ENCODE results near the gene SF3B1.
"Not testable (repeated sequence)": the region's sequence is repeated elsewhere in the genome, so short reads cannot be mapped to it uniquely, and the experiment has no call there.

SF3B1 gene

DNA sequence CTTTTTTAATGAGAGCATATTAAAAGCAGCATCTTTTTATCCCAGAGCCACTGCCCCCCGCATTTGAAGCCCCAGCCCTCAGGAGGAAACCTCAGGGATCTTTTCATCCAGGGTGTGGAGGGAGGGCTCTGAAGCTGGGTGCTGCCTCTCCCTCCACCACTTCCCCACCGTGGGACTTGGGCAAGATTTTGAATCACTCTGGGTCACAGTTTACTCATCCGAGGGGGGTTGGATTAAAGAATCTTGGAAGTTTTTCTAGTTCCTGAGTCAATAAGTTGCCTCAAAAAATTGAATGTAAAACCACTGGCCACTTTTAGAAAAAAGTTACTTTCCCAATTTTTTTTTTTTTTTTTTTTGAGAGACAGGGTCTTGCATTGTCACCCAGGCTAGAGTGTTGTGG is 62.2 kb downstream of the SF3B1 start:
- in situ Hi-C loops (cut with HindIII; ENCODE audit: low sequenced_read_pairs) = loop anchor here (10.0 kb wide), 1 partner anchor 448 kb away; the partner anchor contains the start of gene PGAP1
- no peak overlapping the region for H3K4me3 ChIP-seq (ENCODE audit: low read depth, low read length)
- TF ChIP-seq, protein P1, sequence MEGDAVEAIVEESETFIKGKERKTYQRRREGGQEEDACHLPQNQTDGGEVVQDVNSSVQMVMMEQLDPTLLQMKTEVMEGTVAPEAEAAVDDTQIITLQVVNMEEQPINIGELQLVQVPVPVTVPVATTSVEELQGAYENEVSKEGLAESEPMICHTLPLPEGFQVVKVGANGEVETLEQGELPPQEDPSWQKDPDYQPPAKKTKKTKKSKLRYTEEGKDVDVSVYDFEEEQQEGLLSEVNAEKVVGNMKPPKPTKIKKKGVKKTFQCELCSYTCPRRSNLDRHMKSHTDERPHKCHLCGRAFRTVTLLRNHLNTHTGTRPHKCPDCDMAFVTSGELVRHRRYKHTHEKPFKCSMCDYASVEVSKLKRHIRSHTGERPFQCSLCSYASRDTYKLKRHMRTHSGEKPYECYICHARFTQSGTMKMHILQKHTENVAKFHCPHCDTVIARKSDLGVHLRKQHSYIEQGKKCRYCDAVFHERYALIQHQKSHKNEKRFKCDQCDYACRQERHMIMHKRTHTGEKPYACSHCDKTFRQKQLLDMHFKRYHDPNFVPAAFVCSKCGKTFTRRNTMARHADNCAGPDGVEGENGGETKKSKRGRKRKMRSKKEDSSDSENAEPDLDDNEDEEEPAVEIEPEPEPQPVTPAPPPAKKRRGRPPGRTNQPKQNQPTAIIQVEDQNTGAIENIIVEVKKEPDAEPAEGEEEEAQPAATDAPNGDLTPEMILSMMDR (IDR thresholded peaks at IDR 0.05; ENCODE audit: low read depth, low read length, missing control alignments) = no peak
- DNase-seq (ENCODE audit: low read depth) = no peak

DNA sequence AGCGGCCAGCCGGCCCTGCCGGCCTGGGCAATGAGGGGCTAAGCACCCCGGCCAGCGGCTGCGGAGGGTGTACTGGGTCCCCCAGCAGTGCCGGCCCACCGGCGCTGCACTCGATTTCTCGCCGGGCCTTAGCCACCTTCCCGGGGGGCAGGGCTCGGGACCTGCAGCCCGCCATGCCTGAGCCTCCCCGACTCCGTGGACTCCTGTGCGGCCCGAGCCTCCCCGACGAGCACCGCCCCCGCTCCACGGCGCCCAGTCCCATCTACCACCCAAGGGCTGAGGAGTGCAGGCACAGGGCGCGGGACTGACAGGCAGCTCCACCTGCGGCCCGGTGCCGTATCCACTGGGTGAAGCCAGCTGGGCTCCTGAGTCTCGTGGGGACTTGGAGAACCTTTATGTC is 64.2 kb downstream of the SF3B1 start:
- H3K4me3 ChIP-seq (ENCODE audit: low read depth, low read length); DNase-seq (ENCODE audit: low read depth): not testable (repeated sequence)
- in situ Hi-C loops (cut with HindIII; ENCODE audit: low sequenced_read_pairs) = loop anchor here (10.0 kb wide), 1 partner anchor 446 kb away; the partner anchor contains the start of gene PGAP1

DNA sequence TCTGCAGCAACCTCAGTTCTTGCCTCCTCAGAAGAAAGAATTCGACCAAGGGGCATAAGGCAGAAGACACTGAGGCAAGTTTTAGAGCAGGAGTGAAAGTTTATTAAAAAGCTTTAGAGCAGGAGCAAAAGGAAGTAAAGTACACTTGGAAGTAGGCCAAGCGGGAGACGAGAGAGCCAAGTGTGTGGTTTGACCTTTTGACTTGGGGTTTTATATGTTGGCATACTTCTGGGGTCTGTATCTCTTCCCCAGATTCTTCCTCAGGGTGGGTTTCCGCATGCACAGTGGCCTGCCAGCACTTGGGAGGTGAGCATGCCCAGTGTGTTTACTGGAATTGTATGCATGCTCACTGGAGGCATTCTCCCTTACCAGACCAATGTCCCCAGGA is 64.9 kb downstream of the SF3B1 start:
- DNase-seq (ENCODE audit: low read depth) = no peak
- TF ChIP-seq, protein P1 (IDR thresholded peaks at IDR 0.05; ENCODE audit: low read depth, low read length, missing control alignments) = no peak
- no peak overlapping the region for H3K4me3 ChIP-seq (ENCODE audit: low read depth, low read length)
- in situ Hi-C loops (cut with HindIII; ENCODE audit: low sequenced_read_pairs) = loop anchor here (10.0 kb wide), 1 partner anchor 445 kb away; the partner anchor contains the start of gene PGAP1

DNA sequence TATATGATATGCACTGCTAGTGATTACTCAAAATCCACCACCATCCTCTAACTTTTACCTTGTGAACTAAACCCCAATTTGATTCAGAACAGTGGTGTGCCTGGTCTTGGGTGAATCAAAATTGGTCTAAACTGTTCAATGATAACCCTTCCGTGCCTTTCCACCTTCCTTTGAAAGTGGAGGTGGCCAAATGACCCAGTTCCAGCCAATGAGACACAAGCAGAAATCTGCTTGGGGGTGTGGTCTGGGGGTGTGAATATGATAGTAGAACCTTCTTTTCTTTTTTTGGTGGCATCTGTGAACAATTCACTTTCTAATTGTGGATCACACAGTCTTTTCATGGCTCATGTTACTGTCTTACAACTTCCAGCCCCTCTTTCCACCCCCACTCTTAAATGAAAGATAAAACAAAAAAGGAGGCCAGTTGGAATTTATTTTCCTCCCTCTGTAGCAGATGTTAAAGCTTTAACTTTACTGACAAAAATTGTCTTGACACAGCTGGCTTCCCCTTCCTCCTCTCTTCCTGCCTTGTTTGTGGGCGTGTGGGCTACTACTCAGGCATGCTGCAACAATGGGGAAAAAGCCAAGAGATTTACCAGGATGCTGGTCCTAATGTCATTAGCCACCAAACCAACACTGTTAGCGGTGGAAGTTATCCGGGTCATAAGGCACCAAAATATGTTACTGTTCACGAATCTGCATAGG is 65.4 kb downstream of the SF3B1 start:
- in situ Hi-C loops (cut with HindIII; ENCODE audit: low sequenced_read_pairs) = no loop called here
- H3K4me3 ChIP-seq (ENCODE audit: low read depth, low read length) = no peak overlapping the region
- TF ChIP-seq, protein P1 (IDR thresholded peaks at IDR 0.05; ENCODE audit: low read depth, low read length, missing control alignments) = no peak
- no peak for DNase-seq (ENCODE audit: low read depth)

DNA sequence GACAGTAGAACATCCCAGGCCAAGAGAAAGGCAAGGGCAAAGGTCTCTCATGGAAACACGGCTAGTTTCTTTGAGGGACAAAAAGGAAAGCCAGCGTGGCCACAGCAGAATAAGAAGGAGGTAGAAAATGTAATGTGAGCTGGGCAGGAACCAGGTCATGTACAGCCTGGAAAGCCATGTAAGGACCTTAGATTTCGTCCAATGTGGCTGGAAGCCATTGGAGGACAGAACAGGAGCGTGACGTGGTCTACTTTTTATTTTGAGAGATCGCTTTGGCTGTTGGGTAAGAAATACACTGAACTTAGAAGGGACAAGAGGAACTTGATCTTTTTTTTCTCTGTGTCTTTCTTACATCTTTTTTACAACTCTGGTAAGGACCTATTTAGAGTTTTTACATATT is 66.4 kb downstream of the SF3B1 start:
- no peak overlapping the region for H3K4me3 ChIP-seq (ENCODE audit: low read depth, low read length)
- TF ChIP-seq, protein P1 (IDR thresholded peaks at IDR 0.05; ENCODE audit: low read depth, low read length, missing control alignments) = no peak
- in situ Hi-C loops (cut with HindIII; ENCODE audit: low sequenced_read_pairs) = no loop called here
- no peak for DNase-seq (ENCODE audit: low read depth)

DNA sequence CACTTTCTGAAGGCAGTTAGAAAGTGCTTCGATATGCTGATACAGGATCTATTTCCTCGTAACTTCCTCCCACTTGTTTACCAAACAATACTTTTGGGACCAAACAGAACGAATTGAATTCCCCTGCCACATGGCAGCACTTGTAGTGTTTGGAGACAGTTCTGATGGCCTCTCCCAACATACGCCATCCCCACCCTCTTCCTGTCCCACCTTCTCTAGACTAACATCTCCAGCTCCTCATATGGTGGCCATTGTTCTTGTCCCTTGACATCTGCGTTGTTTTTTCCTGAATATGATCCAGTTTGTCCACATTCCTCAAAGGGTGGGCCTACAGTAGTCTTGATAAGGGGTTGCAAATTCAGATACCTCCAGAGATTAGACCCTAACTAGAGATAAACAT is 70.8 kb downstream of the SF3B1 start:
- H3K4me3 ChIP-seq (ENCODE audit: low read depth, low read length) = no peak overlapping the region
- in situ Hi-C loops (cut with HindIII; ENCODE audit: low sequenced_read_pairs) = no loop called here
- TF ChIP-seq, protein P1 (IDR thresholded peaks at IDR 0.05; ENCODE audit: low read depth, low read length, missing control alignments) = no peak
- no peak for DNase-seq (ENCODE audit: low read depth)

DNA sequence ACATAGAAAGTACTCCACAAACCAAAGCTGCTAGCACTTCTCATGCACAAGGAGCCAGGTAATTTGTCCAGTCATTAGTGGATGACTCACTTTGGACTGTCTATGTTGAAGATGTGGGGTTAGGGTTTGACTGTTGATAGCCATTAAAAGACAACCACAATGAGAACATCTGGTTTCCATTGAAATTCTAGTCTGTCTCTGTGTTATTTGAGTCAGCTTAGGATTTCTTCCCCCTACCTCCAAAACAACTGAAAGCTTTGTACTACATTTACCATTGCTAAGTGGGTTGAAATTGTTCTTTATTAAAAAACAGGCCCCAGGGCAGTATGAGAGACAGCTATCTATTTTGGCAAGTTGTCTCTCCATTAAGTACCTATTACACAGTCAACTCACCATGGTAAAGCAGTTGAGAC is 74.1 kb downstream of the SF3B1 start:
- in situ Hi-C loops (cut with HindIII; ENCODE audit: low sequenced_read_pairs) = no loop called here
- H3K4me3 ChIP-seq (ENCODE audit: low read depth, low read length) = no peak overlapping the region
- peak; percentile 60 for DNase-seq (ENCODE audit: low read depth)
- TF ChIP-seq, protein P1 (IDR thresholded peaks at IDR 0.05; ENCODE audit: low read depth, low read length, missing control alignments) = no peak

Data from astrocyte of the cerebellum (primary cell).